Glutamatergic neuron (in vitro differentiated cells): ENCODE measurements around the gene EIF4G3. TPM values are rescaled to one million over a fixed set of nuclear protein-coding genes. Genes with fewer than 3 reads are reported as not detected.

Experiments used
- DNase-seq: peaks from one replicate; pipeline ENCODE4 v3.0.0; 2022
- H3K27ac Mint-ChIP-seq: one replicate; pipeline ENCODE4 v1.8.0; 2020; ENCODE audit warnings: mild to moderate bottlenecking, mixed read lengths, inconsistent platforms; ENCODE audit not compliant: unreplicated experiment
- H3K27me3 Mint-ChIP-seq: one replicate; pipeline ENCODE4 v1.8.0; 2020; ENCODE audit warnings: mild to moderate bottlenecking, moderate library complexity, mixed read lengths, inconsistent platforms; ENCODE audit not compliant: unreplicated experiment
- H3K36me3 Mint-ChIP-seq: one replicate; pipeline ENCODE4 v1.8.0; 2020; ENCODE audit warnings: mild to moderate bottlenecking, mixed read lengths, inconsistent platforms; ENCODE audit not compliant: unreplicated experiment
- H3K4me1 Mint-ChIP-seq: one replicate; pipeline ENCODE4 v1.8.0; 2020; ENCODE audit warnings: mild to moderate bottlenecking, low read depth, mixed read lengths, inconsistent platforms; ENCODE audit not compliant: unreplicated experiment
- H3K4me3 Mint-ChIP-seq: one replicate; pipeline ENCODE4 v1.8.0; 2020; ENCODE audit warnings: mild to moderate bottlenecking, mixed read lengths, inconsistent platforms; ENCODE audit not compliant: unreplicated experiment
- H3K9me3 Mint-ChIP-seq: one replicate; pipeline ENCODE4 v1.8.0; 2020; ENCODE audit warnings: mild to moderate bottlenecking, moderate library complexity, mixed read lengths, inconsistent platforms; ENCODE audit not compliant: unreplicated experiment
- total RNA-seq: library from RNA; stranded (reverse); fragmentation: NEBNext Ultra II Directional; extraction: Animal tissue kit (Norgen Biotek cat#: 25700); gene quantifications from one replicate; pipeline ENCODE4 v1.2.1, GENCODE V29; 2021; ENCODE audit not compliant: unreplicated experiment
- TF ChIP-seq, protein P1 (sequence below): fragments of 200-600 bp; sonication (generic); IDR thresholded peaks from one replicate; pipeline ENCODE4 v1.5.0; 2021; ENCODE audit not compliant: partially characterized antibody, unreplicated experiment

Gene EIF4G3
- total RNA-seq, 1 donor from 2014 or later, result 100 TPM

DNA sequence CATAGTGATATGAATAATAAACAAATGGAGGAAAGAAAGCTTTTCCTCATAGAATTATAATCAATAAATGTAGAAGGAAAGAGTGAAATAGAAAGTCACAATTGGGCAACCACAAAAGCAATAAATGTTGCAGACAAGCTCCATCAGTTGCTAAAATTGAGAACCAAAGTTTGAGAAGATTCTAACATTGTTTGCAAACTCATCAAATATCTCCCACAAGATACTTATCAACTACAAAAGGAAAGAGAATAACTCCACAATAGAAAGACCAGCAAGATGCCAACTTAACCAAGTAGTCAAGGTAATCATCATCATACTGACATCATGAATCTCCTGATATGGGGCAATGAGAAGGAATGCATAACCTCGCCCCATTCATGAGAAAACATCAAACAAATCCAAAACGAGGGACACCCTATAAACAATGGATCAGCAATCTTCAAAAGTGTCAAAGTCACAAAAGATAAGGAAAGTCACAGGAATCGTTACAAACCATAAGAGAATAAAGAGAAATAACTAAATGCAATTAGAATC, 16.4 kb downstream of the EIF4G3 start:
- DNase-seq, result no peak
- no peak overlapping the region for H3K27ac Mint-ChIP-seq

DNA sequence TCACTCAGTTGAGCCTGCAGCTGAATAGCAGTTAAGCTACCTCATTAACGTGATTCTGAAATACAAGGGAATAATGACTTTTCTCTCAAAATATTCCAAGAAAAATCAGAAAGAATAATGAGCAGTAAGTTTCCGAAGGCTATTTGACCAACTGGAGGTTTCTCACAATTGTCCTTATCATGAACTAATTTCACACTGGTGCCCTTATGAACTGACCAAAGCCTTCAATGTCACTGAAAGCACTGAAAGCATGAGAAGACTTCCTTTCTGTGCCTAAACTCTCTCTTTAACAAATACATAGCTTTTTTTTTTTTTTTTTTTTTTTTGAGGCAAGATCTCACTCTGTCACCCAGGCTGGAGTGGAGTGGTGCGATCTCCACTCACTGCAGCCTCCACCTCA, 18.8 kb downstream of the EIF4G3 start:
- DNase-seq, result no peak
- H3K27ac Mint-ChIP-seq, result no peak overlapping the region
- TF ChIP-seq, protein P1, sequence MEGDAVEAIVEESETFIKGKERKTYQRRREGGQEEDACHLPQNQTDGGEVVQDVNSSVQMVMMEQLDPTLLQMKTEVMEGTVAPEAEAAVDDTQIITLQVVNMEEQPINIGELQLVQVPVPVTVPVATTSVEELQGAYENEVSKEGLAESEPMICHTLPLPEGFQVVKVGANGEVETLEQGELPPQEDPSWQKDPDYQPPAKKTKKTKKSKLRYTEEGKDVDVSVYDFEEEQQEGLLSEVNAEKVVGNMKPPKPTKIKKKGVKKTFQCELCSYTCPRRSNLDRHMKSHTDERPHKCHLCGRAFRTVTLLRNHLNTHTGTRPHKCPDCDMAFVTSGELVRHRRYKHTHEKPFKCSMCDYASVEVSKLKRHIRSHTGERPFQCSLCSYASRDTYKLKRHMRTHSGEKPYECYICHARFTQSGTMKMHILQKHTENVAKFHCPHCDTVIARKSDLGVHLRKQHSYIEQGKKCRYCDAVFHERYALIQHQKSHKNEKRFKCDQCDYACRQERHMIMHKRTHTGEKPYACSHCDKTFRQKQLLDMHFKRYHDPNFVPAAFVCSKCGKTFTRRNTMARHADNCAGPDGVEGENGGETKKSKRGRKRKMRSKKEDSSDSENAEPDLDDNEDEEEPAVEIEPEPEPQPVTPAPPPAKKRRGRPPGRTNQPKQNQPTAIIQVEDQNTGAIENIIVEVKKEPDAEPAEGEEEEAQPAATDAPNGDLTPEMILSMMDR, result no peak
- H3K27me3 Mint-ChIP-seq, result peaks cover 2% of the 10 kb centered on the region
- no peaks in the 10 kb centered on the region for H3K4me1 Mint-ChIP-seq
- no peaks in the 10 kb centered on the region for H3K9me3 Mint-ChIP-seq
- no peak overlapping the region for H3K4me3 Mint-ChIP-seq
- no peaks in the 10 kb centered on the region for H3K36me3 Mint-ChIP-seq

More for the DNA sequence above, 16.4 kb downstream of the EIF4G3 start:
- H3K36me3 Mint-ChIP-seq, result no peaks in the 10 kb centered on the region
- H3K9me3 Mint-ChIP-seq, result no peaks in the 10 kb centered on the region
- TF ChIP-seq, protein P1, result no peak
- no peaks in the 10 kb centered on the region for H3K4me1 Mint-ChIP-seq
- peaks cover 2% of the 10 kb centered on the region for H3K27me3 Mint-ChIP-seq
- H3K4me3 Mint-ChIP-seq, result no peak overlapping the region

GRCh38 chr1:21157054-21157453, 19.6 kb downstream of the EIF4G3 start:
- H3K4me1 Mint-ChIP-seq, result no peaks in the 10 kb centered on the region
- peaks cover 2% of the 10 kb centered on the region for H3K27me3 Mint-ChIP-seq
- TF ChIP-seq, protein P1, result no peak
- DNase-seq, result no peak
- H3K4me3 Mint-ChIP-seq, result no peak overlapping the region
- no peaks in the 10 kb centered on the region for H3K36me3 Mint-ChIP-seq
- H3K27ac Mint-ChIP-seq, result no peak overlapping the region
- no peaks in the 10 kb centered on the region for H3K9me3 Mint-ChIP-seq

- H3K9me3 Mint-ChIP-seq, result no peaks in the 10 kb centered on the region
- no peak overlapping the region for H3K27ac Mint-ChIP-seq
- no peak for DNase-seq
- H3K27me3 Mint-ChIP-seq, result peaks cover 2% of the 10 kb centered on the region
- no peaks in the 10 kb centered on the region for H3K36me3 Mint-ChIP-seq
- no peaks in the 10 kb centered on the region for H3K4me1 Mint-ChIP-seq
- TF ChIP-seq, protein P1, result no peak
- H3K4me3 Mint-ChIP-seq, result no peak overlapping the region
Measured at GRCh38 chr1:21156019-21156418, 20.7 kb downstream of the EIF4G3 start.

- H3K27me3 Mint-ChIP-seq, result peaks cover 2% of the 10 kb centered on the region
- H3K4me3 Mint-ChIP-seq, result no peak overlapping the region
- peaks cover 5% of the 10 kb centered on the region for H3K4me1 Mint-ChIP-seq
- DNase-seq, result no peak
- no peaks in the 10 kb centered on the region for H3K9me3 Mint-ChIP-seq
- H3K27ac Mint-ChIP-seq, result no peak overlapping the region
- no peaks in the 10 kb centered on the region for H3K36me3 Mint-ChIP-seq
- TF ChIP-seq, protein P1, result no peak
Measured at GRCh38 chr1:21154717-21155116, 22.0 kb downstream of the EIF4G3 start.
